Measurements from ENCODE around the gene ZNF35. TPM values are rescaled to one million over a fixed set of nuclear protein-coding genes. Genes with fewer than 3 reads are reported as not detected.

Gene ZNF35
- total and polyA plus RNA-seq, 2 of the 8 experiments (the other 6 are each of a cell fraction or from before 2014, with no cell fraction given) = 2.9 to 20.0 TPM

- TF ChIP-seq GTF2F1 (IDR thresholded peaks at IDR 0.05; ENCODE audit: borderline replicate concordance, low read depth, low read length) (no peak), EGR1 (IDR thresholded peaks at IDR 0.05; ENCODE audit: borderline replicate concordance, low read depth, low read length) (no peak)
Observed at GRCh38 chr3:44654039-44654438, 5.5 kb downstream of the ZNF35 start (continued).

All from H1 (cell line).